Astrocyte of the cerebellum (primary cell): ENCODE results near the gene GALT.

Source experiments
- DNase-seq: peaks from one replicate; pipeline ENCODE4 v3.0.0-alpha.2; 2011; ENCODE audit warnings: low read depth
- H3K4me3 ChIP-seq: 2 replicates; pipeline ENCODE4 v1.5.1; 2011; ENCODE audit warnings: mild to moderate bottlenecking, low read depth, low read length, moderate library complexity
- CTCF ChIP-seq: IDR thresholded peaks from 2 replicates; pipeline ENCODE4 v1.5.1; 2012; ENCODE audit warnings: low read length, low read depth, moderate library complexity, mild to moderate bottlenecking; ENCODE audit errors: missing control alignments
- in situ Hi-C: cut with HindIII; loops from 2 replicates; pipeline ENCODE4 v1.10.0; 2017; ENCODE audit warnings: low sequenced_read_pairs

The GALT gene

DNA sequence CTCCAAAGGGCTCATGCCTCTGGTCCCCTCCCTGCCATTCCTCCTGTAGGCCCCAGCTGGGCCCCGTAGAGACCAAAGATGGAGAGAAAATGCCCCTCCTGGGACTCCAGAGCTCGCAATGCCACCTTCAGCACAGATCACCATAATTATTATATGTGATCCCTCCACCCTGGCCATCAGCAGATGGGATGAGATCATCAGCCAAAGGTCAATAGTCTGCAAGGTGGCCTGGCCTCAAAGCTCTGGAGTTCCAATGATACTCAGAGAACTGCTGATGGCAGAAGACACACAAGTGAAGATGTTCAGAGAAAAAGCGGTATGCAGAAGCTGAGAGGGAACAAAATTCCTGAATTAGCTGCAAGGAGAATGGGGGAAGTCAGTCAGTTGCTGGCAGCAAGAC is 39.6 kb upstream of the GALT start:
- H3K4me3 ChIP-seq, result no peak overlapping the region
- TF ChIP-seq CTCF, result no peak
- no peak for DNase-seq
- in situ Hi-C loops, result no loop called here

- DNase-seq, result no peak
- in situ Hi-C loops, result no loop called here
- H3K4me3 ChIP-seq, result no peak overlapping the region
- no peak for TF ChIP-seq CTCF
Measured at GRCh38 chr9:34607331-34607730, 39.1 kb upstream of the GALT start.

GRCh38 chr9:34610434-34611206 is 35.9 kb upstream of the GALT start:
- no peak for TF ChIP-seq CTCF
- H3K4me3 ChIP-seq, result peak overlapping the region; percentile 79
- in situ Hi-C loops, result loop anchor here (10.0 kb wide), 2 partner anchors 106 to 346 kb away; no protein-coding TSS in a partner anchor

GRCh38 chr9:34611251-34611810 is 35.1 kb upstream of the GALT start:
- no peak for DNase-seq
- TF ChIP-seq CTCF, result no peak
- in situ Hi-C loops, result loop anchor here (10.0 kb wide), 2 partner anchors 107 to 347 kb away; no protein-coding TSS in a partner anchor

More at GRCh38 chr9:34610434-34611206, 35.9 kb upstream of the GALT start:
- no peak for DNase-seq

DNA sequence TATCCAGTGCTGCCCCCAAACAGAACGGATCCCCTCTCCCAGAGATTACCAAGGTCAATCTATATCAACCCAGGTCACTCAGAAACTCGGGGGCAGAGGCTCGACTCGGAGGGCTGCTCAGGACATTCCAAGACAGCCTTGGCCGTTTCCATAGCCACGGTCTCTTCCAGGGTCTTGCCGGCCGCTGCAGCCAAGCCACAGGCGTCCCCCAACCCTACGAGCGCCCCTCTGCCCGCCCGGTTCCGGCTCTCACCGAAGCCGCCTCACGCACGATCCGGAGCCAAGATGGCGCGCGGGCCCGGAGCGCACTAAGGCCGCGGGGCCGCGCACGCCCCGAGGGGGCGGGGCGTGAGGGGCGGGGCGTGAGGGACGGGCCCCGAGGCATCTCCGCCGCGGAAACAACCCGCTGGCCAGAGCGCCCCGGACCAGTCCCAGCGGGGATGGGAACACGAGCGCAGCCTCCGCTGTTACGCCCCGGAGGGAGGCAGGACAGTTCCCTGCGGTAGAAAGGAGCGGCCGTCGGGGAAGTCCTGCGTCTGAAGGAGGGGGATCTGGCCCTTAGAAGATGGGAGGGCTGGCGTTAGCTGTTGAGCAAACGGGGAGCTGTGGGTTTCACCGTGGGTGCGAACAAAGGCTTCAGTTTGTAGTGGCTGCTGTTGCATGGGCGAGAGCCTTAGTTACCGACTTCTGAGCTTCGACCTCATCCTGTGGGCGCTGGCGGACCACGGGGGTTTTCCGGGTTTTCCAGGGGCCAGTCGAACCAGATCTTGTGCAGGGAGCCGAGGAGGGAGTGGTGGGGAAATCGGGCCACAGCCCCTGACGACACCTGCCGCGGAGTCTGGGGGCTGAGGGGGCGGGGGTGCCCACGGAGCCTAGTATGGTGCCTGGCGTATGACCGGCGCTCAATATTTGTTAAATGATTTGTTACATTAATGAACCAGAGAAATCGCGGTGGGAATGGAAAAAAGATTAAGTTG is 34.4 kb upstream of the GALT start, which contains the start of gene RPP25L:
RPP25L (minus strand) TSS at position 287 of the 977 bp plus-strand sequence. CDS start 801 bp downstream, outside the sequence.
- peak; percentile 28 for DNase-seq
- TF ChIP-seq CTCF, result no peak
- H3K4me3 ChIP-seq, result peak within 1 kb of the TSS; percentile 79
- in situ Hi-C loops, result loop anchor here (10.0 kb wide), 2 partner anchors 107 to 347 kb away; no protein-coding TSS in a partner anchor

More at GRCh38 chr9:34611251-34611810, 35.1 kb upstream of the GALT start:
- peak overlapping the region; percentile 79 for H3K4me3 ChIP-seq
